T-helper 2 cell treated with Interferon-gamma antibody and Interleukin-4, amounts not matched to agents 100 ng/mL and 5 ng/mL, for 36 hours (primary cell): ENCODE results near the gene ARL16. TPM values are rescaled to one million over a fixed set of nuclear protein-coding genes. Genes with fewer than 3 reads are reported as not detected.
"Not testable (repeated sequence)": the region's sequence is repeated elsewhere in the genome, so short reads cannot be mapped to it uniquely, and the experiment has no call there.

Source experiments
- intact Hi-C: fragments of 100-400 bp; cut with micrococcal nuclease; formaldehyde crosslinking; loops from one replicate; pipeline ENCODE4 v1.15.1; 2023
- total RNA-seq: library from RNA; stranded (reverse); gene quantifications from 2 replicates; pipeline ENCODE4 v1.2.3, GENCODE V29; 2022

ARL16 gene
- total RNA-seq, 1 donor from 2014 or later, result 28.9 TPM

DNA sequence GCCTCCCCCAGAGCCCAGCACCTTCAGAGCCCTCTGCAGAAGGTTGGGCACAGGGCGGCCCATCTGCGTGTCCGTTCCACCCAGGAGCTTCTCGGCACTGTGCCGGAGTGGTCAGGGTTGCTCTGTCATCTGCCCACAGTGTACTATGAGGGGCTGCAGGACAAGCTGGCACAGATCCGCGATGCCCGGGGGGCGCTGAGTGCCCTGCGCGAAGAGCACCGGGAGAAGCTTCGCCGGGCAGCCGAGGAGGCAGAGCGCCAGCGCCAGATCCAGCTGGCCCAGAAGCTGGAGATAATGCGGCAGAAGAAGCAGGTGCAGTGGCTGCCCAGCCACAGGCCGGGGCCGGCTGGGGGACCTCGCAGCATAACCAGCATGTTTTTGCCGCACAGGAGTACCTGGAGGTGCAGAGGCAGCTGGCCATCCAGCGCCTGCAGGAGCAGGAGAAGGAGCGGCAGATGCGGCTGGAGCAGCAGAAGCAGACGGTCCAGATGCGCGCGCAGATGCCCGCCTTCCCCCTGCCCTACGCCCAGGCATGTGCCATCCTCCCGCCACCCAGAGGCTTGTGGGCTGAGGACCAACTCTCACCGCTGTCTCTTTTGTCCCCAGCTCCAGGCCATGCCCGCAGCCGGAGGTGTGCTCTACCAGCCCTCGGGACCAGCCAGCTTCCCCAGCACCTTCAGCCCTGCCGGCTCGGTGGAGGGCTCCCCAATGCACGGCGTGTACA lies 12.8 kb upstream of the ARL16 start:
- intact Hi-C loops, result no loop called here

DNA sequence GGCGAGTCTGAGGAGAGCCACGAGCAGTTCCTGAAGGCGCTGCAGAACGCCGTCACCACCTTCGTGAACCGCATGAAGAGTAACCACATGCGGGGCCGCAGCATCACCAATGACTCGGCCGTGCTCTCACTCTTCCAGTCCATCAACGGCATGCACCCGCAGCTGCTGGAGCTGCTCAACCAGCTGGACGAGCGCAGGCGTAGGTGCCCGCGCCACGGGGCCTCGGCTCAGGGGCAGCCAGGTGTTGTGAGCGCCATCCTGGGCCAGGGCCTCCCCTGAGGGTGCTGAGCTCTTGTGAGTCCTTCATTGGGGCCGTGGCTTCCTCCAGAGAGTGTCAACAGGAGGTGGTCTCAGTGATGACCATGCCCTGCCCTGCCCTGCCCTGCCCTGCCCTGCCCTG lies 12.2 kb upstream of the ARL16 start:
- intact Hi-C loops, result no loop called here

DNA sequence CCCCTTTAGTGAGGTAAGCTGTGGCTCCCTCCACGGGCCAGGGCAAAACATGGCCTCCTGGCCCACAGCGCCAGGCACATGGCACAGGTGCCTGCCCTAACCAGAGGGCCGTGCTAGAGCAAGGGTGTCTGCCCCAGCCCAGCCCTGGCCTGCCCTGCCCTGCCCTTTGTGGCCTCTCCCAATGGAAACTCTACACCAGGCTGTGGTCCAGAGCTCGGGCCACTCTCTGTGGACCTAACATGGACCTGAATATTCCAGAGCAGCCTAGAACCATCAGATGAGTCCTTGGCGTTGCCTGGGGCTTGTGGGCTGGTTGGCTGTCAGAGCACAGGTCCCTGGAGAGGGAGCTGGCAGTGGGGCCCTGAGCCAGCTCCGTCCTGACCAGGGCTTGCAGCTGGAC lies 11.6 kb upstream of the ARL16 start:
- intact Hi-C loops, result no loop called here

- intact Hi-C loops, result no loop called here
Observed at GRCh38 chr17:81694810-81695209, 11.2 kb upstream of the ARL16 start.

DNA sequence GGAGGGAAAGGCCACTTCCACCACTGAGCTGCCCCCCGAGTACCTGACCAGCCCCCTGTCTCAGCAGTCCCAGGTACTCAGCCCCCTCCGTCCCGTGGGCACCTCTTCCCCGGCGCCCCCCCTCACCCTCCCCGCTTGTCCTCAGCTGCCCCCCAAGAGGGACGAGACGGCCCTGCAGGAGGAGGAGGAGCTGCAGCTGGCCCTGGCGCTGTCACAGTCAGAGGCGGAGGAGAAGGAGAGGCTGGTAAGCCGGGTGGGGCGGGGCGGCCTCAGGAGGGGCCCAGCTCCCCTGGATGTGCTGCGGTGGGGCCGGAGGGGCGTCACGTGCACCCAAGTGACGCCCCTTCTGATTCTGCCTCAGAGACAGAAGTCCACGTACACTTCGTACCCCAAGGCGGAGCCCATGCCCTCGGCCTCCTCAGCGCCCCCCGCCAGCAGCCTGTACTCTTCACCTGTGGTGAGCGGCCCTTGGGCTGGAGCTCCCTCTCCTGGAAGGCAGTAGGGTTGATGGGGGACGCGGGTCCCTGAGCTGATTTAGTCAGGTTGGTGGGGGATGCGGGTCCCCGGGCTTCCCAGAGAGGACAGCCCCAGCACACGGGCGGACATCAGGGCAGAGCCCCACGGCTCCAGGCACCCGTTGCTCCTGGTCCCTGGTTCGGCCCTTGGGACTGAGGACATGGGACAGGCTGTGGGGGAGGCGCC lies 10.1 kb upstream of the ARL16 start:
- intact Hi-C loops, result no loop called here

DNA sequence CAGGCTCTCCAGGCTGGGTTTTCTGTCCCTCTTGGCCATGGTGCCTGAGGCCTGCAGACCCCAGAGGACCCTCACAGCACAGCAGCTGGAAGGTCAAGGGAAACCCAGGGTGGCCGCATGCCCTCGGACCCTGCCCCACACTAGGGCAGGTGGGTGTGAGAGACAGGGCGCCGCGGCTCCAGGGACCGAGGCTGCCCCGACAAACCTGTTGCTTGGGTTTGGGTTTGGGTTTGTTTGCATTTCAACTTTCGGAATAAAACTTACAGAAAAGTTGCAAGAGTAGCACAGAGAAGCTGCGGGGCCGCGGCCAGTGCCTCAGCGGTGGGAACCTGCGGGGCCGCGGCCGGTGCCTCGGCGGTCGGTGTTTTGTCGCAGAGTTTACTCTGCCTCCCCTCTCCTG lies 8.0 kb upstream of the ARL16 start:
- intact Hi-C loops, result no loop called here

DNA sequence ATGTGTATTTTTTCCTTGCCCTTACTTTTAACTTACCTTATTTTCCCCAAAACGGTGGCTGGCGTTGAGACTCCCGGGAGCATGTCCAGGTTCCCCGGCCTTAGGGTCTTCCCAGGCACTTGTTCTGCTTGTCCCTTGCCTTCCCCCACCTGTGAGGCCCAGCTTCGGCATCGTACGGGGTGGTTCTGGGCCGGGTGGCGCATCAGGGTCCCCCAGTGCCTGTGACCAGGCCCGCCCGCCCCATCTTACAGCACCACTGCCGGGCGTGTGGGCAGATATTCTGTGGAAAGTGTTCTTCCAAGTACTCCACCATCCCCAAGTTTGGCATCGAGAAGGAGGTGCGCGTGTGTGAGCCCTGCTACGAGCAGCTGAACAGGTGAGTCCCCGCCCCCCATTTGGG lies 7.6 kb upstream of the ARL16 start:
- intact Hi-C loops, result no loop called here

- intact Hi-C loops, result no loop called here
Observed at GRCh38 chr17:81690549-81690948, 7.0 kb upstream of the ARL16 start.

DNA sequence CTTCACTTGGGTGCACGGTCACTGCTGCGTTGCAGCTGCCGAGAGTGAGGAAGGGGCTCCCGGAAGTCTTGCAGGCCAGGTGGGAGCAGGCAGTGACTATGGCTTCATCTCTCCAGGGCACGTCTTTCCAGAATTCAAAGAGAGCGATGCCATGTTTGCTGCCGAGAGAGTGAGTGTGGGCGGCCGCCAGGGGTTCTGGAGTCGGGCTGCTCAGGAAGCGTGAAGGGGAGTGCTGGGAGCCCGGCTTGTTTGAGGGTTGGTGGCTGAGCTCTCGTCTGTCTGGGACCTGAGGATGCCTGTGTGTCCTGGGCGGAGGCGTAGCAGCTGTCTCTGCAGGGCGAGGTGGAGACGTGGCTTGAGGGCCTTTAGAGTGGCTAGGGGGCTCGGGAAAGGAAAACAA lies 6.5 kb upstream of the ARL16 start:
- intact Hi-C loops, result no loop called here

DNA sequence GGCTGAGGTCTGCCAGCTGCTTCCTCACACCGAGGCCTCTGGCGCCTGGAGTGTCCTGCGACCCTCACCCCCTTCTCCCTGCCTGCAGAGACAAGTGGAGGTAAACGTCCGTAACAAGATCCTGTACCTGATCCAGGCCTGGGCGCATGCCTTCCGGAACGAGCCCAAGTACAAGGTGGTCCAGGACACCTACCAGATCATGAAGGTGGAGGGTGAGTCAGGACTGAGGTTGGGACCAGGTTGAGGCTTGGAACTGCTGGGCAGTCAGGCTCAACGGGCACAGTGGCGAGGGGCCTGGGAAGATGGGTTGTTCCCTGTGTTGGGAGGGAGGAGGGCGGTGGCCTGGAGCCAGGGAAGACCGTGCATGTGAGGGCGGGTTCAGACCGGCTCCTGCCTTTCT lies 5.0 kb upstream of the ARL16 start:
- intact Hi-C loops, result no loop called here

- intact Hi-C loops, result no loop called here
Observed at GRCh38 chr17:81687770-81688541, 4.4 kb upstream of the ARL16 start.

DNA sequence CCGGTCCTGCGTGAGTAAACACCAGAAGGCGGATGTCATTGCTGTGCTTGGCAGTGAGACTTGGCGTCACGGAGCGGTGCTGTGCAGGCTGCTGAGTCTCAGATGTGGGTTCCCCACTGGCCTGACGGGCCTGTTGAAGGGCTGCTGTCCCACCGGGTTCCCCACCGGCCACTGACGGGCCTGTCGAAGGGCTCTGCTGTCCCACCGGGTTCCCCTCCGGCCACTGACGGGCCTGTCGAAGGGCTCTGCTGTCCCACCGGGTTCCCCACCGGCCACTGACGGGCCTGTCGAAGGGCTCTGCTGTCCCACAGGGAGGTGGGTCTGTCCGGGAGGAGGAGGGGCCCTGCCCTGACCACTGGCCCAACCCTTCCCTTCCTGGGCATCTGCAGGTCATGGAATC lies 3.0 kb upstream of the ARL16 start:
- intact Hi-C loops, result no loop called here

- intact Hi-C loops, result no loop called here
Observed at GRCh38 chr17:81685108-81685507, 1.5 kb upstream of the ARL16 start.

- intact Hi-C loops, result no loop called here
Observed at GRCh38 chr17:81684442-81684911, 880 bp upstream of the ARL16 start.

- intact Hi-C loops, result loop anchor here (2.0 kb wide), 2 partner anchors 16 to 130 kb away; partner anchors contain the start of genes CCDC137, FAAP100 and OXLD1
Observed at GRCh38 chr17:81683208-81683583, 401 bp downstream of the ARL16 start.

GRCh38 chr17:81682565-81683207 lies 911 bp downstream of the ARL16 start:
- intact Hi-C loops, result loop anchor here (2.0 kb wide), 2 partner anchors 16 to 130 kb away; partner anchors contain the start of genes CCDC137, FAAP100 and OXLD1

GRCh38 chr17:81681672-81682071 lies 1.9 kb downstream of the ARL16 start:
- intact Hi-C loops, result loop anchor here (2.0 kb wide), 2 partner anchors 15 to 129 kb away; partner anchors contain the start of genes CCDC137, FAAP100 and OXLD1

- intact Hi-C loops, result no loop called here
Observed at GRCh38 chr17:81680150-81680549, 3.4 kb downstream of the ARL16 start.

DNA sequence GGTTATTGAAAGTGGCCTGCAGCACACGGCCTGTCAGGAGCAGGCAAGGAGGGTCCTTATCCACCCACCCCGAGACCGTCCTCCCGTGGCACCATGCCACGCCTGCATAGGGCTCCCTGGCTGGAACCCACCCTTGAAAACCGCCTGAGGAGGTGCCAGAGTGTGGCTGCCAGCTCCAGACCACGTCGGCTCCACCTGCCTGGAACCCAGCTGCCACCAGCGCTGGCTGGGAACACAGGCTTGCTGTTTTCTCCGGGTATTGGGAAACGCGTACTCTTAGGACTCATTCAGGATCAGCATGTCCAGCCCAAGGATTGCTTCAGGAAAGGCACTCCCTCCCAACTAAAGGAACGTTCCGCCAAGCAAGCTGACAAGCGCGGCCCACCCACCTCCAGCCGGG lies 6.7 kb downstream of the ARL16 start:
- intact Hi-C loops, result no loop called here

DNA sequence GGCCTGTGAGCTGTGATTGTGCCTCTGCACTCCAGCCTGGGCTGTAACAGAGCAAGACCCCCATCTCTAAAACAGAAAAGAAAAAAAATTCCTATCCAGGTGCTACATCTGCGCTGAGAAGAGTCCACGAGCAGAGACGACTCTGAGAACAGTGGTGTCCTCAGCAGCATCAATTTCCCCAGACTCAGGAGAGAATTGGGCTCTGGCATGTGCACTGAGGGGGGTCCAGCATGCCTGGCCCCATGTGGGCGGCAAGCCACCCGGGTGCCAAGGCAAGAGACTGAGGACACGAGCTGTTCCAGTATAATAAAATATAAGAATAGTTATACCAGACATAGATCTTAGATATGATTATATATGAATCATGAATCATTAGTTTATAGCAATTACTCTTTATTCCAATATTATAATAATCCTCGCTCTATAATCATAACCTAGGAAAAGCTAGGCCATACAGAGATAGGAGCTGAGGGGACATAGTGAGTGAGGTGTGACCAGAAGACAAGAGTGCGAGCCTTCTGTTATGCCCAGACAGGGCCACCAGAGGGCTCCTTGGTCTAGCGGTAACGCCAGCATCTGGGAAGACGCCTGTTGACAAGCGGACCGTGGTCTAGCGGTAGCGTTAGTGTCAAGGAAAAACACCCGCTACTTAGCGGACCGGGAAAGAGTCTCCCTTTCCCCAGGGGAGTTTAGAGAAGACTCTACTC lies 7.9 kb downstream of the ARL16 start:
- intact Hi-C loops, result not testable (repeated sequence)
